HG03520 (cell line): ENCODE data around the gene SLC15A3.

Source experiments
- ATAC-seq: cut with Tn5 transposase; IDR thresholded peaks from one replicate; pipeline ENCODE4 v1.9.1; 2021; ENCODE audit warnings: mild to moderate bottlenecking, moderate library complexity; ENCODE audit not compliant: unreplicated experiment

SLC15A3 gene

DNA sequence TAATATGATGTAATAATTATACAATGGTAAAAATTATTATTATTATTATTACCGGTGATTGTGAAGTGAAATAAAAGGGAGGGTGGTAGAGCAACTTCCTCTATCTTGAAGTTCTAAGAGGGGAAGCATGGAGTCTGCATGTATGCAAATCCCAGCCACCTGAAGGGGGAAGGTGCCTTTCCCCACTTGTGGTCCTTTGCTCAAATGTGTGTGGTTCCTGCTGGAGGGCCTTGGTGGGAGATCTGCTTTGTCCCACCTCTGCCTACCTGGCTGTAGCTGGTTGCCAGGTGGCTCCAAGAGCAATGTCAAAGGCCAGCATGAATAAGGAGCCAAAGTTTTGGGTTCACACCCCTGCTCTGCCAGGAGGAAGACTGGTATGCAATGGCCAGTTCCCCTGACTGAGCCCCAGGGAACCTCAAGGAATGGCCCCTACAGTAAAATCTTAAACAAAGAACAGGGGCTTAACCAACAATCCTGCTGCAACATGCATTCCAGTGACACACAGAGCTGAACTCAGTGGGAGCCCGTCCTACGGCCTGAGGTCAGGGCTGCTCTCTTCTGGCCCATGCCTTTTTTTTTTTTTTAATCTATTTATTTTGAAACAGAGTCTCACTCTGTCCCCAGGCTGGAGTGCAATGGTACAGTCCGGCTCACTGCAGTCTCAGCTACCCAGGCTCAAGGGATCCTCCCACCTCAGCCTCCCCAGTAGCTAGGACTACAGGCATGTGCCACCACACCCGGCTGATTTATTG lies 19.2 kb downstream of the SLC15A3 start:
- ATAC-seq = no peak

DNA sequence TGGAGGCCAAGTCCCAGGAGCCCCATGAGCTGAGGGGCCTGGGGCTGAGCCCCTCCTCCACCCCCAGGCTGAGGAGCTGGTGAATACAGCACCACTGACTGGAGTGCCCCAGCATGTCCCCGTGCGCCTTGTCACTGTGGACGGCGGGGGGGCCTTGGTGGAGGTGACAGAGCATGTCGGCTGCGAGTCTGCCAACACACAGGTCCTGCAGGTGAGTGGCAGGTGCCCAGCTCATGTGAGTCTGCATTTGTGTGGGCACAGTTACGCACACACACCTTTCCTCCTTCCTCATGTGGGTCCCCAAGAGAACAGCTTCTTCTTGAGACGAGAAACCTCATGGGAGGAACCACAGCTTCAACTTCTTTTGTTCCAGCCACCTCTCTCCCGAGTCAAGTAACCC lies 20.1 kb downstream of the SLC15A3 start:
- no peak for ATAC-seq

DNA sequence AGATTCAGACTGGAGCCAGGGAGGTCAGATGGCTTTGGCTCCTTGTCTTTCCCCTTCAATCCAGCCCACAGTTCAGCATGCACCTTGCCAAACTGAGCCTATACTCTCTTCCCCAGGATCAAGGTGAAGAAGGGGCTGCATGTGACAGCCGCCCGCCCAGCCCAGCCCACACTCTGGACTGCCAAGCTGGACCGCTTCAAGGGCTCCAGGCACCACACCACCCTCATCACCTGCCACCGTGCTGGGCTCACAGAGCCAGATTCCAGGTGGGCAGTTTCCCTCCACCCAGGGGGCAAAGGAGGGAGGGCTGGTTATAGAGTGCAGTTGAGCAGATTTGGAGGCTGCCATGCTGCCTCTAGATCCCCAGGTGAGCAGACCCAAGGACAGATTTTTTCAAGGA lies 21.6 kb downstream of the SLC15A3 start:
- ATAC-seq = no peak

DNA sequence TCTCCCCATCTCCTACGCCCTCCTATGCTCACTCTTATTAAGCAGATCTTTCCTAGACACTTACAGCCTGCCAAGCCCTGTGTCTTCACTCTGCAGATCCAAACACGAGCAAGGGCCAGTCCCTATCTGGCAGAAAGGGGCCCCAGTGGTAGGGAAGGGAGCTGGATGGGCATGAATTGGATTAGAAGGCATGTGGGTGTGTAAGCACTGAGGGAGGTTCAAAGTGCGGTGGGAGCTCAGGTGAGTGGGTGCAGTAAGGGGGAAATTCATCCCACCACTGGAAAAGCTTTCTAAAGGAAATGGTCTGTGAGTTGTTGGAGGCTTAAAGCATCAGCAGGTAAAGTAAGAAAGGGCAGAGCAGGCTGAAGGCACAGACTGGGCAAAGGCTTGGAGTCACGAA lies 22.2 kb downstream of the SLC15A3 start:
- ATAC-seq = no peak

DNA sequence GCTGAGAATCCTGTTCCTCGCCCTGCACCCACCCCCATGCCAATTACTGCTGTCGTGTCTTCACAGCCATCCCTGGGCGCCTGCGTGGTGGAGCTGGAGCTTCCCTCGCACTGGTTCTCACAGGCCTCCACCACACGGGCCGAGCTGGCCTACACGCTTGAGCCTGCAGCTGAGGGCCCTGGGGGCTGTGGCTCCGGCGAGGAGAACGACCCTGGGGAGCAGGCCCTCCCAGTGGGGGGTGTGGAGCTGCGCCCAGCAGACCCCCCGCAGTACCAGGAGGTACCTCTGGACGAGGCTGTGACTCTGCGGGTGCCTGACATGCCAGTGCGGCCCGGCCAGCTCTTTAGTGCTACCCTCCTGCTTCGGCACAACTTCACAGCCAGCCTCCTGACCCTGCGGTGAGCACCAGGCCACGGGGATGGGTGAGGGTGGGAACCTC lies 23.4 kb downstream of the SLC15A3 start:
- ATAC-seq = no peak

DNA sequence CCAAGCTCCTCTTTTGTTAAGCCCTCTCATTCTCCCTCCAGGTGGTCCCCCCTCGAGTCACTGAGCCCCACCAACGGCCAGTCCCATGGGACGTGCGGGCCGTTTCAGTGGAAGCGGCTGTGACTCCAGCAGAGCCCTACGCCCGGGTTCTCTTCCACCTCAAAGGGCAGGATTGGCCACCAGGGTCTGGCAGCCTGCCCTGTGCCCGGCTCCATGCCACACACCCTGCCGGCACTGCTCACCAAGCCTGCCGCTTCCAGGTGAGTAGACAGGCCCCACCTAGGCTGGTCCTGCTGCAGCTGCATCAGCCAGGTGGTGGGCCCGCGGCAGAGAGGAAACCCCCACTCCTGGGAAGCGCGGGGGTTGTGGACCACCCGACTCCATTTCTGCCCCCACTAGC lies 24.4 kb downstream of the SLC15A3 start:
- no peak for ATAC-seq

DNA sequence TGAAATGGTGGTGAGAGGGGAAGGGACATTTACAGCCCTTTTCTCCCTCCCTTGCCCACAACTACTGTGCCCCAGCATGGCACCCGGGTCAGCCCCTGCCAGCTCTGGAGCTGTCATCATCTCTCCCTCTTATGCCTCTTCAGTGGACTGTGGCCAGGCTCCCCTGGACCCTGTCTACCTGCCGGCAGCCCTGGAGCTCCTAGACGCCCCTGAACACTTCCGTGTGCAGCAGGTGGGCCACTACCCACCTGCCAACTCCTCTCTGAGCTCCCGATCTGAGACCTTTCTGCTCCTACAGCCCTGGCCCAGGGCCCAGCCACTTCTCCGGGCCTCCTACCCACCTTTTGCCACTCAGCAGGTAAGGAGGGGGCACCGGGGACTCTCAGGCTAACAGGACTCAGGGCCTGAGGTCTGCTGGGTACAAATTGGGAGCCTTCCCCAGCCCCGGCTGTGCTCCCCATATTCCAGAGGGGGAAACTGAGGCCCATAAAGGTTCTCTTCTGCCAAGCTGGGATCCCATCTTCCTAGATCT lies 24.8 kb downstream of the SLC15A3 start:
- no peak for ATAC-seq

DNA sequence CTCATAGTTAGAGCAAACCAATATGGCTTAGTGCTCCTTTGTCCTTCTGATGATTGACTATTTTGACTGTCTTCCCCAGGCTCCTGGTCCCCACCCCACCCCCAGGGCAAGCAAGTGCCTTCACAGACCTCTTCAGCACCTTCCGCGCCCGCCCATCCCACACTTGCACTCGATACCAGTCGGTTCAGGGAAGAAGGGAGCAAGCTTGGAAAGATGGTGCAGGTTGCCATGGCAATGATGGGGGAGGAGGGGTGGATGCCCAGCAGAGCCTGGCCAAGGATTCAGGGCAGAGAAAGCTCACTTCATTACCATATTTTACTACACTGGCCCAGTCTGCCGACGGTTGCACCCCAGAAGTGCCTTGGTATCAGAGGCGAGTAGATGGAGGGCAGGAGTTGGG lies 25.5 kb downstream of the SLC15A3 start:
- ATAC-seq = no peak

DNA sequence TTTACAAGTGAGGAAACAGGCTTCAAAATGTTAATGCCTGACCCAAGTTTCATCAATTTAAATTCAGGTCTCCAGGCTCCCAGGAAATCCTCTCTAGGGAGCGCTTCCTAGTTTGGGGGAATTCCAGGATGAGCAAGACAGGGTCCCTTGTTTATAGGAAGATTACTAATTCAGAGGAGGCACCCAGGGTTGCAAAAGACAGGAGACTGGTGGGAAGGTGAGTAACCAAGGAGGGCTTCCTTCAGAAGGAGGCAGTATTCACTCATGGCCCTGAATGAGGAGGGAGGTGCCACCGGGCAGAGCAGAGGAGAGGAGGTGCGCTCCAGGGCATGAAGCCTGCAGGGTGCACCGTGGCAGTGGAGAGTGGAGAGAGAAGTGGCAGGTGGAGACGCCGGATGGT lies 26.1 kb downstream of the SLC15A3 start:
- ATAC-seq = no peak

DNA sequence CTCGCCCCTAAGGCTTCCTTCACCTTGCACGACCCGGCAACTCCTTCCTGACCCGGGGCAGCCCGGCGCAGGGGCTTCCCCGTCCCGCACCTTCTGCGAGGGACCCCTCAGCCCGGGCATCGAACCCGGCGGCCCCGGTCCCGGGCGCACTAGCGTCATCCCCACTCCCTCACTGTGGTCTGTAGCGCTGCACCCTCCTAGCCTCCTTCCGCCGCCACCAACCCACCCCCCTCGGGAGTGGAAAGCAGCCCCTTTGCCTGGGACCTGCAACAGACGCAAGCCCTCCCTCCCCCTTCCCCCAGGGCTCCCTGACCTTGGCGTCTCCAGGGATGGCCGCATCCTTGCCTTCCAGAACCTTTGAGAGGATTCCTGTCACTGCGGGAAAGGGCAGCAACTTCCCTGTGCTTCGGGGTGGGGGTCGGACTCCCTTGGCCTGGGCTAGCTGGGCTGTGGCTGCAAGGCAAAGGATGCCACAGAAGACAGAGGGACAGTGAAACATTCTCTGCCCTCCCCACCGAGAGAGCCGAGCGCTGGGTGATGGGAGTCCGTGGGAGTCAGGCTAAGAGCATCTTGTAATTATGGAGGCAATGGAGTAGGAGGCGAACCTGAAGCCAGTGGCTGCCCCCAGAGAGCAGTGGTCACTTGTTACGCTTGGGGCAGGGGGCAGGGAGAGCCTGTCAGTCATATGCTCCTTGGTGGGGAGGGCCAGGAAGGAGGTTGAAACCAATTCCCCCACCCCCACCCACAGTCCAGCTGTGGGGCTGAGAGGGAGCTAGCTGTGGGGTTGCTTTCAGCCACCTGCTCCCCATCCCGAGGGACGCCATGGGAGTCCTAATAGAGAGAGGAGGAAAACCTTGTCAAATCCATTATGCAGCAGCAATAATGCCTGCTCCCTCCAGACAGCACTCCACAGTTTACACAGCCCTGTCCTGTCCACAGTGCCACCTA lies 26.8 kb downstream of the SLC15A3 start:
- no peak for ATAC-seq

DNA sequence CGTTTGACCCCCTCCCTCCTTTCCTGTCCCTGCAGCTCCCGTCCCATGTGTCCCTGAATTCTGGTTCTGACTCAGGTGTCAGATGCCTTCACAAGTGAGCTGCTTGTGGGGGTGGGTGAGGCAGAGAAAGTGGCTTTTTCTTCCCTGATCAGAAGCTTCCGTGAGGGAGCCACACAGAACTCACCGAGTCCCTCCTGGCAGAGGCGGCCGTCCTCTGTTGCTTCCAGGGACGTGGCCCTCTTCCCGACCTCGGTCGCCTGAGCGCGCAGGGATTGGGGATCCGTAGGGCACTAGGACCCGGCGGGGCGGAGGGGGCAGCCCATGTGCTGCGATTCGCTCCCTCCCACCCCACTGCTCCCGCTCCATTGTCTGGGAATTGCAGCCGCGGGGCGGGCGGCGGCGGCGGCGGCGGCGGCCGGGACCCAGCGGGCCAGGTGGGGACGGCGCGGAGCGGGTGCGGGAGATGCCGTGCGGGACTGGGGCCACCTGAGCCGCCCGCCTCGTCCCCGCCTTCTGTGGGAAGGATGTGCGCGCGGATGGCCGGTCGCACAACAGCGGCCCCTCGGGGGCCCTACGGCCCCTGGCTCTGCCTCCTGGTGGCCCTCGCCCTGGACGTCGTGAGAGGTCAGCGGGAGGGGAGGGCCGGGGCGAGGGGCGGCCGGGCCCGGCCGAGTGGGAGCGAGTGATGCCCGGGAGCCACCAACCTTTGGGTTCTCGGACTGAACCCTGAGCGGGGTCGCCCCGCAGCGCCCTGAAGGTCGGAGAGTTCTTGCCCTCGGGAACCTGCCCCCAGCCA lies 27.7 kb downstream of the SLC15A3 start, which contains the start of gene TMEM132A:
Gene TMEM132A (plus strand): TSS at position 351 of the 796 bp plus-strand sequence. CDS start 174 bp downstream, at position 525.
- no peak for ATAC-seq

DNA sequence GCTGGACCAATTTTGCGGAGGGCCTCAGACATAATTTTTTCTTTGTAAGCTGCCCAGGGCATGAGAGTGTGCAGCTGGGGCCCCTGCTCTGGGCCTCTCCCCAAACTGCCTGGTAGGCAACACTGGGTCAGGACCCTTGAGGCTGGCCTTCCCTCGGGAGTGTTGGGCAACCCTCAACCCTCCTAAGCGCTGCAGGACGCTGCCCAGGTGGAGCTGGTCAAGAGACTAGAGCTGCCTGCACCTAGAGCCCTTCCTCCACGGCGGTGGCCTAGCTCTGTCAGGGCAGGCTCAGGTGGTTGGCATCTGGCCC lies 28.2 kb downstream of the SLC15A3 start:
- no peak for ATAC-seq

DNA sequence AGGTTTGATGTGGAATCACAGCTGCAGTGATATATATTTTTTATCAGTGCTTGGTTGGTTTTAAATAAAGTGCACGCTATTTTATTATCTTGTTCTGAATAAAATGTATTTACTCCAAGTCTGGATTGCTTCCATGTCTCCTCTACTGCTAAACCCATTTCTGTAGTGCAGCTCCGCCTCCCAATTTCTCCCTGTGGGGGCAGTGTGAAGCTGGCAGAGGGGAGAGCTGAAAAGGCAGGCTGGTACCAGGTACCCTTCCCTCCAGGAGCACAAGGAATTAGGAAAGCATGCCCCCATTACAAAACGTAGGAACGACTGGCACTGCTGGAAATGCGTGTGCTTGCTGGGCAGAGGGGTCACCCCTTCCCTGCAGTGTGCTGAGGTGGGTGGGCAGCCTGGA lies 28.6 kb downstream of the SLC15A3 start:
- ATAC-seq = no peak

DNA sequence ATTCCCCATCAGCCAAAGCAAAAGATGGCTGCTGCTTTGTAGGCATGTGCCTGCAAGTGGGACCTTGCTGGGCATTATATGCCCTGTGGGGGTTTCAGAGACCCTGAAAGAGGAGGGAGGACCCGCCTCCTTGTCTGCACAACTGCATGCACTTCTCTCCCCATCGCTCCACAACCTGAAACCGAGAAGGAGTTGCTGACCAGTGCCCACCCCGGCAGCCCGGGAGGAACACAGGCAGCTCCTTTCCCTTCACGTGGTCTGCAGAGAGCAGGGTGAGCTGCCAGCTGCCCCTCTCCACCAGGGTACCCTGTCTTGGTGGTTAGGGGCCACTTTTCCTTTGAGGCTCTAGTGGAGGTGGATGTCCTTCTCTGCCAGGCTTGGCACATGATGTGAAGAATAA lies 29.1 kb downstream of the SLC15A3 start:
- ATAC-seq = no peak

DNA sequence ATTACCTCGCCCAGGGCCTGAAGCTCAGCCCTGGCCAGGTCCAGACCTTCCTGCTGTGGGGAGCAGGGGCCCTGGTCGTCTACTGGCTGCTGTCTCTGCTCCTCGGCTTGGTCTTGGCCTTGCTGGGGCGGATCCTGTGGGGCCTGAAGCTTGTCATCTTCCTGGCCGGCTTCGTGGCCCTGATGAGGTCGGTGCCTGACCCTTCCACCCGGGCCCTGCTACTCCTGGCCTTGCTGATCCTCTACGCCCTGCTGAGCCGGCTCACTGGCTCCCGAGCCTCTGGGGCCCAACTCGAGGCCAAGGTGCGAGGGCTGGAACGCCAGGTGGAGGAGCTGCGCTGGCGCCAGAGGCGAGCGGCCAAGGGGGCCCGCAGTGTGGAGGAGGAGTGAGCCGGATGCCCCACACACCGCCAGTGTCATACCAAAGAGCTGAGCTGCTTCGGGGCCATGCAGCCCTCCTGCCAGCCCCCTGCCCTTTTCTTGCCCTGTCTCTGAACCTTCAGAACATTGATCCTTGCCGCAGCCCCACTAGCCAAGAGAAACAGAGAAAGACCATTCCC lies 30.1 kb downstream of the SLC15A3 start:
- no peak for ATAC-seq

DNA sequence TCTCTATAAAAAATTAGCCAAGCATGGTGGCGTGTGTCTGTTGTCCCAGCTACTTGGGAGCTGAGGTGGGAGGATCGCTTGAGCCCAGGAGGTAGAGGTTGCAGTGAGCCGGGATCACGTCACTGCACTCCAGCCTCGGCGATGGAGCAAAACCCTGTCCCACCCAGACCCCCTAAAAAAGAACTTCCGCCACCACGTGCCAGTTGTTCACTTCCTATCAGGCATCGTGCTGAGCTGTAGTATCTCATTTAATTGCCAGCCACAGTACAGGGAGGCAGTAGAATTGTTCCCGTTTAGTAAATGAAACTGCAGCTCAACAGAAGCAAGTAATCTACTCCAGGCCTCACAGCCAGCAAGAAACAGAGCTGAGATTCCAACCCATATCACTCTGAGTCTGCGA lies 30.7 kb downstream of the SLC15A3 start:
- ATAC-seq = no peak

DNA sequence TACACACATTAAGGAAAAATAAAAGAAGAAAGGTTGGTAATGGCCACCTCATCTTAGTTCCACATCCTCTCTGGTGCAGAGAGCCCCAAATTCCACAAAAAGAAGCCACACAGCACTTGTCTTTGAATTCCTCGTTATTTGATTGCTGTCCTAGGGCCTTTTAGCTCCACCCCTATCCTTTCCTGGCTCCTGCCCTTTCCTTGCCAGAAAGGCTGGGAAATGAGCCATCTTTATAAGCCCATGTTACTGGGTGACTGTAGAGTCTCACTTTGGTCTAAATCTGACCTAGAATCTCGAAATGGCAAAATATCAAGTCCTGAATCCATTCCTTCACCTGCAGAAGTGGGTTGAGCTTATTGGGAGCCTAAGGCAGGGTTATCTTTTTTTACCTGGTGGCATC lies 32.0 kb downstream of the SLC15A3 start:
- ATAC-seq = no peak

DNA sequence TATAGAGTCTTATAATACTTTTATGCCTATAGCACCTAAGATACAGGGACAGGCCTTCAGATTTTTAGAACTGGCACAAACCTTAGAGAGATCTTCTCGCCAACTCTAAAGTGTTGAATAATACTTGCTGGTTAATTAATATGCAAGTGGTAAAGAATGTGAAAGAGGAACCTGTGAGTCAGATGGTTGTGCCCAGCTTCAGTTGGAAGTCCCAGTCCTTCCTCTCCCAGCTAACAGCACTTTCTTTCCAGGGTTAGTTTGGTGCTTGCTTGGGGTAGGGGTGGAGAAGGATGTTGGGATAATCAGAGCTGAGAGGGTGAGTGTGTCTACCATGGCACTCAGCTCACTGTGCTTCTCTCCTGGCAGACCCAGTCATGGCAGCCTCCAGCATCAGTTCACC lies 32.7 kb downstream of the SLC15A3 start:
- ATAC-seq = no peak

DNA sequence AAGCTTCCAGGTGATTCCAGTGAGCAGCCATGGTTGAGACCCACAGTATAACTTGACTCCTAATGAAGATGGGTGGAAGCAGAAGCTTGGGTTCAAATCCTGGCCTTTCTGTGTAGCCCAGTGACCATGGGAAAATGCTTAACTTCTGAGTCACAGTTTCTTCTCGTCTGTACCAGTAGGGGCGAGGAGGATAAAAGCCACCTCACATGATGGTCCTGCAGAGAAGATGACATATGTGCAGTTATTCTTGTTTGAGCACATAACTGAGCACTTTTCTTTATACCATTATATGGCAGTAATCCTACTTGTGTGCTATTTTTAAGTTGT lies 33.1 kb downstream of the SLC15A3 start:
- no peak for ATAC-seq

DNA sequence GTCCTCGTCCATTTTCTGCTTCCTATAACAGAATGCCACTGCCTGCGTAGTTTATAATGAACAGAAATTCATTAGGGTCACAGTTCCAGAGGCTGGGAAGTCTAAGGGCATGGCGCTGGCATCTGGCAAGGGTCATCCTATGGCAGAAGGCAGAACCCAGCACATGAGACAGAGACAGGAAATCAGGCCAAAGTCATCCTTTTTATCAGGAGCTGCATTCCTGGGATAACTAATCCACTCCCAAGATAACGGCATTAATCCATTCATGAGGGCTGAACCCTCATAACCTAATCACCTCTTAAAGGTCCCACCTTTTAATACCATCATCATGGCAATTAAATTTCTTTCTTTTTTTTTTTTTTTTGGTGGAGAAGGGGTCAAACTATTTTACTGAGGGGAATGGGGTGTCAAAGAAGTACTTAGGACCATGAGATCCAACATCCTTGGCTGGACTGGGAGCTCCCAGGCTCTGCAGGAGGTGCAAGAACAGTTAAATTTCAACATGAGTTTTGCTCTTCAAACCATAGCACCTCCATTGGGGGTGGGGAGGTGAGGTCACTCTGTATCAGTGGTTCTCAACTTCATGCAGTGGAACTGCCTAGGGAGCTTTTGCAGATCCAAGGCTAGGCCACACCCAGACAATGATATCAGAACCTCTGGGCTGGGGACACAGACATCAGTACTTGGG lies 33.6 kb downstream of the SLC15A3 start:
- ATAC-seq = no peak
